Endothelial cell of umbilical vein (primary cell): ENCODE results near the gene CEACAM6. TPM values are rescaled to one million over a fixed set of nuclear protein-coding genes. Genes with fewer than 3 reads are reported as not detected.

Source experiments
- BruUV-seq: library from RNA; stranded (reverse); fragments of 400-500 nt; replicated peaks from 2 replicates; lab custom pipeline; 2021; lab: Mats Ljungman, UMichigan
- CTCF ChIA-PET: fragments of 300-600, 350-600 bp; sonication (Branson Sonifier 250); formaldehyde crosslinking; loops from one replicate; lab custom pipeline; 2021; ENCODE audit warnings: antibody characterized with exemption, inconsistent platforms; lab: Charles Lee
- POLR2A ChIA-PET: fragments of 300-600, 350-600 bp; sonication (Branson Sonifier 250); formaldehyde crosslinking; loops from one replicate; lab custom pipeline; 2021; ENCODE audit warnings: antibody characterized with exemption, inconsistent platforms; lab: Charles Lee
- DNase-seq: peaks from one replicate; pipeline ENCODE4 v3.0.0-alpha.2; 2011; ENCODE audit warnings: low read depth, low spot score
- FAIRE-seq: peaks from 2 replicates; lab custom pipeline; 2011; peaks lifted over from hg19 to GRCh38; lab: Jason Lieb, UNC
- H2AFZ ChIP-seq: 2 replicates; pipeline ENCODE4 v1.6.0; 2012; ENCODE audit warnings: low read depth, low read length, control low read depth, inconsistent platforms
- H3K27ac ChIP-seq: 2 replicates; pipeline ENCODE4 v1.5.1; 2011; ENCODE audit warnings: low read depth, mild to moderate bottlenecking, control low read depth, low read length, moderate library complexity; ENCODE audit not compliant: insufficient read depth
- H3K27me3 ChIP-seq, 2 experiments: 2 replicates each; pipeline versions ENCODE4 v1.6.0 to v1.6.1; 2011; ENCODE audit warnings: low read length in 2 of 2, mixed read lengths in 1 of 2; ENCODE audit not compliant: control insufficient read depth in 2 of 2, insufficient read depth in 2 of 2
- H3K36me3 ChIP-seq, 2 experiments: 2 replicates in 1 of 2; 3 replicates in 1 of 2; pipeline ENCODE4 v1.5.1; 2011; ENCODE audit warnings: low read length in 2 of 2, mild to moderate bottlenecking in 1 of 2, moderate library complexity in 1 of 2; ENCODE audit not compliant: control insufficient read depth in 2 of 2, insufficient read depth in 2 of 2; ENCODE audit errors: extremely low read depth in 1 of 2
- H3K4me1 ChIP-seq: 3 replicates; pipeline ENCODE4 v1.5.1; 2011; ENCODE audit warnings: mild to moderate bottlenecking, low read length; ENCODE audit not compliant: control insufficient read depth, insufficient read depth; ENCODE audit errors: extremely low read depth
- H3K4me2 ChIP-seq: 2 replicates; pipeline ENCODE4 v1.6.1; 2011; ENCODE audit warnings: low read length, control low read depth, mixed read lengths; ENCODE audit not compliant: insufficient read depth
- H3K4me3 ChIP-seq, 3 experiments: fragments of 200-600 bp in 1 of 3; sonication (generic), shearing (Covaris generic) in 1 of 3; replicated peaks in 1 of 3; 2 replicates each; pipeline ENCODE4 v1.5.1; 2011 to 2016; ENCODE audit warnings: control low read depth in 3 of 3, low read length in 3 of 3, mild to moderate bottlenecking in 2 of 3, inconsistent platforms in 1 of 3, low read depth in 1 of 3, moderate library complexity in 1 of 3; ENCODE audit not compliant: insufficient read depth in 1 of 3
- H3K79me2 ChIP-seq: 2 replicates; pipeline ENCODE4 v1.6.0; 2012; ENCODE audit warnings: low read length, inconsistent platforms; ENCODE audit not compliant: control insufficient read depth, insufficient read depth
- H3K9ac ChIP-seq: replicated peaks from 2 replicates; pipeline ENCODE3; 2011; ENCODE audit warnings: low read length, control low read depth; ENCODE audit not compliant: insufficient read depth; ENCODE audit errors: extremely low read depth
- H3K9me1 ChIP-seq: replicated peaks from 3 replicates; pipeline ENCODE4 v1.6.0; 2011; ENCODE audit warnings: mild to moderate bottlenecking, low read length; ENCODE audit not compliant: control insufficient read depth, insufficient read depth; ENCODE audit errors: extremely low read depth
- H3K9me3 ChIP-seq: replicated peaks from 2 replicates; pipeline ENCODE4 v1.5.1; 2012; ENCODE audit warnings: low read length, inconsistent platforms; ENCODE audit not compliant: control insufficient read depth, insufficient read depth
- H4K20me1 ChIP-seq: replicated peaks from 2 replicates; pipeline ENCODE3; 2011; ENCODE audit warnings: mild to moderate bottlenecking, low read length; ENCODE audit not compliant: control insufficient read depth, insufficient read depth; ENCODE audit errors: extremely low read depth
- CTCF ChIP-seq, 2 donors: IDR thresholded peaks; 1 replicate in 1 of 2; 2 replicates in 1 of 2; pipeline ENCODE4 v1.5.1; 2011; ENCODE audit warnings: low read length in 2 of 2, mild to moderate bottlenecking in 2 of 2, moderate library complexity in 2 of 2, control low read depth in 1 of 2, inconsistent platforms in 1 of 2, low read depth in 1 of 2; ENCODE audit not compliant: insufficient read depth in 1 of 2; ENCODE audit errors: extremely low read depth in 1 of 2
- EZH2 ChIP-seq: IDR thresholded peaks from 2 replicates; pipeline ENCODE4 v1.6.1; 2012; ENCODE audit warnings: borderline replicate concordance, low read depth, mild to moderate bottlenecking, moderate library complexity, low read length, inconsistent platforms; ENCODE audit not compliant: severe bottlenecking
- FOS ChIP-seq: IDR thresholded peaks from 2 replicates; pipeline ENCODE4 v1.6.1; 2011; ENCODE audit warnings: mild to moderate bottlenecking, low read length, moderate library complexity, borderline replicate concordance; ENCODE audit not compliant: insufficient read depth
- JUN ChIP-seq: IDR thresholded peaks from 2 replicates; pipeline ENCODE4 v1.6.1; 2011; ENCODE audit warnings: borderline replicate concordance, low read depth; ENCODE audit not compliant: insufficient read length, insufficient read depth
- MAX ChIP-seq: IDR thresholded peaks from 2 replicates; pipeline ENCODE4 v1.6.1; 2011; ENCODE audit not compliant: insufficient read depth, insufficient read length
- MYC ChIP-seq: IDR thresholded peaks from one replicate; pipeline ENCODE4 v1.6.1; 2011; ENCODE audit warnings: mild to moderate bottlenecking, low read depth, low read length
- POLR2A ChIP-seq: IDR thresholded peaks from 2 replicates; pipeline ENCODE4 v1.6.1; 2012; ENCODE audit warnings: low read depth, mild to moderate bottlenecking, control low read depth, low read length
- POLR2AphosphoS5 ChIP-seq: IDR thresholded peaks from 2 replicates; pipeline ENCODE4 v1.6.1; 2012; ENCODE audit warnings: low read depth, mild to moderate bottlenecking, control low read depth, low read length, moderate library complexity; ENCODE audit not compliant: insufficient read depth
- dilution Hi-C: fragments of 300-500 bp; cut with MboI; formaldehyde crosslinking; loops from one replicate; pipeline ENCODE4 v1.15.0; 2019; ENCODE audit warnings: low sequenced_read_pairs; ENCODE audit not compliant: extremely low pct_ligation_motif_present
- intact Hi-C: fragments of 100-400 bp; cut with micrococcal nuclease; formaldehyde crosslinking; loops from one replicate; pipeline ENCODE4 v1.10.0; 2022
- polyA plus RNA-seq, 4 experiments: library from polyadenylated mRNA; depleted of rRNA in 3 of 4; stranded (reverse) in 3 of 4; unstranded in 1 of 4; fragments of >200 nt; gene quantifications; 2 replicates each; pipeline versions ENCODE4 v1.2.1 to v1.2.3, GENCODE V29; 2011 to 2012; ENCODE audit warnings: missing spikeins in 1 of 4
- total RNA-seq: library from RNA; stranded (reverse); gene quantifications from 2 replicates; pipeline ENCODE4 v1.2.3, GENCODE V29; 2021

CEACAM6 gene
- total and polyA plus RNA-seq, 2 donors (not counting 3 experiments of a cell fraction or from before 2014, with no cell fraction given) = not detected

GRCh38 chr19:41783612-41784011 is 28.3 kb downstream of the CEACAM6 start:
- peaks cover 2 to 3% of the 10 kb centered on the region in 2 experiments for H3K27me3 ChIP-seq
- no peaks in the 10 kb centered on the region for H4K20me1 ChIP-seq
- dilution Hi-C loops (no loop called here), intact Hi-C loops (no loop called here)
- no TSS peak for BruUV-seq
- H3K9ac ChIP-seq = no peak overlapping the region
- no peaks in the 10 kb centered on the region for H3K9me3 ChIP-seq
- DNase-seq = no peak
- H3K36me3 ChIP-seq = no peaks in the 10 kb centered on the region
- FAIRE-seq = no peak
- ChIA-PET POLR2A (no interaction called here), CTCF (interaction anchor here (1.0 to 4.9 kb wide), 3 partner anchors 9 to 31 kb away, joined by 9 to 43 read pairs (median 18); partner anchors contain the start of gene CEACAM3)
- H2AFZ ChIP-seq = no peak overlapping the region
- H3K27ac ChIP-seq = no peak overlapping the region
- TF ChIP-seq MYC (no peak), EZH2 (no peak), MAX (no peak), POLR2AphosphoS5 (no peak), POLR2A (no peak), CTCF (IDR thresholded peaks at IDR 0.05; ENCODE audit: extremely low read depth in 1 of 2, insufficient read depth in 1 of 2, low read depth in 1 of 2, low read length in 2 of 2) (no peak), JUN (no peak), FOS (no peak)
- no peaks in the 10 kb centered on the region for H3K79me2 ChIP-seq
- no peaks in the 10 kb centered on the region for H3K9me1 ChIP-seq
- H3K4me1 ChIP-seq = no peaks in the 10 kb centered on the region
- no peak overlapping the region for H3K4me2 ChIP-seq
- H3K4me3 ChIP-seq = no peak overlapping the region
